GM04504 (cell line): ENCODE results near the gene ATF4.

Source experiments
- DNase-seq: peaks from one replicate; pipeline ENCODE4 v3.0.0-alpha.2; 2012; ENCODE audit warnings: low read depth

ATF4 gene

GRCh38 chr22:39558950-39559349, 38.6 kb downstream of the ATF4 start:
- no peak for DNase-seq

GRCh38 chr22:39559456-39560105, 39.2 kb downstream of the ATF4 start:
- no peak for DNase-seq

- no peak for DNase-seq
Observed at GRCh38 chr22:39560127-39560526, 39.8 kb downstream of the ATF4 start.

GRCh38 chr22:39562839-39563489, 42.6 kb downstream of the ATF4 start:
- DNase-seq: no peak

GRCh38 chr22:39563571-39564428, 43.4 kb downstream of the ATF4 start:
- DNase-seq: no peak

GRCh38 chr22:39565414-39565944, 45.1 kb downstream of the ATF4 start:
- DNase-seq: no peak

- no peak for DNase-seq
Observed at GRCh38 chr22:39567135-39567946, 47.0 kb downstream of the ATF4 start.

- DNase-seq: no peak
Observed at GRCh38 chr22:39568278-39568981, 48.1 kb downstream of the ATF4 start.

- DNase-seq: no peak
Observed at GRCh38 chr22:39569066-39569465, 48.7 kb downstream of the ATF4 start.

- no peak for DNase-seq
Observed at GRCh38 chr22:39570226-39570625, 49.9 kb downstream of the ATF4 start.

- DNase-seq: no peak
Observed at GRCh38 chr22:39570665-39571064, 50.3 kb downstream of the ATF4 start, which contains the start of gene CACNA1I. Gene CACNA1I (plus strand): TSS chr22:39570753. CDS start chr22:39570753, 0 bp downstream.

GRCh38 chr22:39571538-39571937, 51.2 kb downstream of the ATF4 start:
- DNase-seq: no peak
